NCI-H1436 (cell line): ENCODE measurements around the gene ACOXL.
"Not testable (repeated sequence)": the region's sequence is repeated elsewhere in the genome, so short reads cannot be mapped to it uniquely, and the experiment has no call there.

Experiments
- DNase-seq: peaks from one replicate; lab custom pipeline; 2025; lab: John Stamatoyannopoulos, UW

The ACOXL gene

DNA sequence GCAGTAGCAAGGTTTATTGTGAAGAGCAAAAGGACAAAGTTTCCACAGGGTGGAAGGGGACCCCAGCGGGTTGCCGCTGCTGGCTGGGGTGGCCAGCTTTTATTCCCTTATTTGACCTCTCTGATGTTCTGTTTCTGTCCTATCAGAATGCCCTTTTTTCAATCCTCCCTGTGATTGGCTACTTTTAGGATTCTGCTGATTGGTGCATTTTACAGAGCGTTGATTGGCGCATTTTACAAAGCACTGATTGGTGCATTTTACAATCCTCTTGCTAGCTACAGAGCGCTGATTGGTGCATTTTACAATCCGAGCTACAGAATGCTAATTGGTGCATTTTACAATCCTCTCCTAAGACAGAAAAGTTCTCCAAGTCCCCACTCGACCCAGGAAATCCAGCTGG, 123.5 kb downstream of the ACOXL start:
- DNase-seq, result not testable (repeated sequence)

DNA sequence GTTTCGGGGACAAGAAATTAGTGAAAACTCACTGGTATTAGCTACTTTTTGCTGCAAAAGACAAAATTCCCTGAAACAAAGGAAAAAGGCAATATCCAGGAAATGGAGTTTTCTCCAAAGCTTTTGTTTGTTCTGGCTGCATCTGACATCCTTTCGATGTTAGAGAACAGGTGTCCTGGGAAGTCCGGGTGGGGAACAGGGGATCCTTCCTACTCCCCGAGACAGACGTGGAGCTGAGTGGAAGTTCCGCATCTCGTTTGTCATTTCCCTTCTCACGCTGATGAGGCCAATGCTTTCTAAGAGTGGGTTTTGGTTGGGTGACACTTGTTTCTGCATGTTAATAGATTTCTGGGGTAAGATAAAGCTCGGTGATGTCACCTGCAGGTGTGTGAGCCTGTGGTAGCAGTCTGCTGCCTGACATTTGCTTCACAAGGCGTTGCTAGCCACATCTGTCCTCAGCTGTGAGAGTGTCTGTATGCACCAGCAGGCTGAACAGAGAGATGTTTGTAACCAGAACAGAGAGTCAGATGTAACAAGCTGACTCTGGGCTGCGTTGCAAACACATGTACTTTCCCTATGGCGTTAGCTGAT, 125.9 kb downstream of the ACOXL start:
- DNase-seq, result no peak

DNA sequence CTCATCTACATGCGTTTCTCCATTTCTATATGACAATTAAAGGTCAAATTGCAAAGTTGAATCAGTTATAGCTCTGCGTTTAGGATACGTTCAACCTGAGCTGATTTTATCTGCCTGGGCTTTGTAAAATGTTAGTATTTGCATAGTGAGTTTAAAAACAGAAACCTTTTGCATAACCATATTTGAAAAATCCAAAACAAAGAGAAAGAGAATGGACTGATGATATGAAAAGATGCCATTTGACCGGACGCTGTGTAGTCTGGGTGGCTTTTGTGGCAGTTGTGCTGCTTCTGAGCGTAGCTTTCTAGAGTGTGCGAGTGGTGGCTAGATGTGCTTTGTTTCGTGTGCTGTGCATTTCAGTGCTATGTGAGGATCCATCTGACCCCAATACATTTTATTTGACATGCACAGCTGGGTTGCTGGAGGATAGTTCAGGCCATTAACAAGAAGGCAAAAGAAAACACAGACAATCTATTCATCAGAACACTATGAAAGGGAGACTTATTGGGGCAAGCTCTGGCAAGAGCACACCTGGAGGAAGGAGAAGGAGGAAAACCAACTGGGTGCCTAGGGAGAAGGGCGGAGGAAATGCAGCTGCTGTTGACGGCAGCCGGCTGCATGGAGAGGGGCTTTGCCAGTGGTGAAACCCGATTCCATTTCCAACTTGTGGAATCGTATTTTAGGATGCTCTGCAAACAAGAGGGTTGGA, 126.8 kb downstream of the ACOXL start:
- DNase-seq, result no peak

DNA sequence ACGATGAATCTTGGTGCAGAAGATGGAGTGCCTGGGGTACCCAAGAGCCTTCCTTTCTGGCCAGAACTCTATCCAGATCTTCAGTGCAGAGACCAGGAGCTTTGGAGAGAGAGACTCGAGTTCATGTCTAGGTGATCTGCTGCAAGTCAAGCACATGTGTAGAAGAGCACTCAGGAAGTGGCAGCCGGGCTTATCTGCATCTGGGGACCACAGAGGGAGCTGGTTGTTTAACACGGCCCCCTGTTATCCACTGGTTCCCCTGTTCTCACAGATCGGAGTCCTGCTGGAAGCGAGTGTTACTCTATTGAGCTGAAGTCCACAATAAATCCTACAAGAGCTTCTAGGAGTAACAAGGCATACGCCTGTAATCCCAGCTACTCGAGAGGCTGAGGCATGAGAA, 128.3 kb downstream of the ACOXL start:
- DNase-seq, result no peak

DNA sequence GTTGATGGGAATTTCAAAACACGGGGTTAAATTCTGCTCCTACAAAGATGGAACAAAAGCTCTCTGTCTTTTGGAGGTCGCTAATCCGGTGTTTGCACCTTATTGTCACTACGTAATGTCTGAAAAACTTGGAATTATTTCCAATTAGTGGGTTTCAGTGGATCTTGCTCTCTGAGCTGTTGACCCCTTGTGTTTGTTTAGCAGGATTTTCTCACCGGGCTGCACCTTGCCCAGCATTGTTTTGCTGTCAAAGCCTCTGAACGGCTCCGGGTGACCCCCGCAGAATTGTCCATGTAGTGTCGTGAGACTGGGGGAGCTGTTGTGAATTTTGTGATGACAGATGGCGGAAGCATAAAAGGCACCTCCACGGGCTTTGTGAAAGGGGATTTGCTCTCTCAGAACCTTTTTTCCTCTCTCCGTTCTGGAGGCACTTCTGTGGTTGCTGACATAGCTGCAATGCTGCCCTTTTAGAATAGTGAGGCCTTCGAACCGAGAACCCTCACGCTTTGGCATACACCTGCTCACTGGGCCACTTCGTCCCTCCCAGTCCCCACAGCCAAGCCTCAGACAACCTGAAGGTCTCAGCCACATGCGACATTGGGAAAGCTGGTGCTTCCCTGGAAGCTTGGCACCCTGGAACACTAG, 129.4 kb downstream of the ACOXL start:
- DNase-seq, result no peak

DNA sequence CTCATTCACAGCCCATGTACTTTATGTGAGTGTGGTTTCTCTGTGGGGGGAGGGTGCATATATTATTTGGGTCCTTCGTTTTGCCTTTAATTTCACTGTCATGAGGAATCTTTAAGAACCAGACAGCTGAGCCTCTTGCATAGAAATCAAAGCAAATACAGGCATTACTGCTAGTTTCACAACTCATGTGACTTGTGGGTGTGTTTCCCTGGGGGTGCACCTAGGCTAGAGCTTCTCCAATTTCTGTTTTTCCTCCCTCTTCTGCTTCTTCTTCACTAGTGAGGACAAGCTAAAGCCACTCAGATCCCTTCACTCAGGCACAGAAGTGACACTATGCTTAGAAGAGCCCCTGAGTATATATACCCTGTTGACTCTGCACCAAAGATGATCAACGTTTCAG, 131.4 kb downstream of the ACOXL start:
- DNase-seq, result no peak

DNA sequence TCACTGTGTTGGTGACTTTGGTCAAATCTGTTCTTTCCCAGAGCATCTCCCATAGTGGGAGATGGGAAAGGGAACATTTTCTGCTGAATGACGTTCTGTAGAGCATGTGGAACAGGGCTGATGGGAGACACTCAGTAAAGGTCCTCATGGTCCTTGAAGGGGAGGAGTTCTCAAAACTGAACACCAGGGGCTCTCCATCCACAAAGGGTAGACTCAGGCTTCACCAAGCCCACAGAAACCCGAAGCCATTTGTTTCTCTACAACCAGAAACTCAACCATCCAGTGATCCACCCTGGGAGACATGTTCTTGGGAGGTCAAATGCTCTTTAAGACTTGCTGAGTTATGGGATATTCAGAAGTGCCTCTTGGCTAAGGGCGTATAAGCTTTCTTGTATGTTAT, 131.8 kb downstream of the ACOXL start:
- DNase-seq, result no peak

DNA sequence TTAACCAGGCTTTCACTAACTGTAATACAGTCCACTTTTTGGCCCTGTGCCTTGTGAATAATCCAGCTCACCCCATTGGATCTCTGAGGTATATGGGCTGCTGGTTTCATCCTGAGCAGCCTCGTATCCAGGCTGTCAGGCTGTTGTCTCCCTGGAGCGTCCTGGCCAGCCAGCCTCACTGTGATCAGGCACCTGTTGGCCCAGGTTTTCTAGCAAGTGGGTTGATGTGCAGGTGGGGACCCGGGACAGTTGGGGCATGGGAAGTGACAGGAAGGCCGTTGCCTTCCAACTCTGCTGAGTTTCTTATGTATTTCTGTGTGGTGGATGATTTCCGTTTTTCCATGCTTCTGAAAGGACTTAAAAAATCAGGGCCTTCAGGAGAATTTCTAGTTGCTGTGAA, 132.4 kb downstream of the ACOXL start:
- no peak for DNase-seq

DNA sequence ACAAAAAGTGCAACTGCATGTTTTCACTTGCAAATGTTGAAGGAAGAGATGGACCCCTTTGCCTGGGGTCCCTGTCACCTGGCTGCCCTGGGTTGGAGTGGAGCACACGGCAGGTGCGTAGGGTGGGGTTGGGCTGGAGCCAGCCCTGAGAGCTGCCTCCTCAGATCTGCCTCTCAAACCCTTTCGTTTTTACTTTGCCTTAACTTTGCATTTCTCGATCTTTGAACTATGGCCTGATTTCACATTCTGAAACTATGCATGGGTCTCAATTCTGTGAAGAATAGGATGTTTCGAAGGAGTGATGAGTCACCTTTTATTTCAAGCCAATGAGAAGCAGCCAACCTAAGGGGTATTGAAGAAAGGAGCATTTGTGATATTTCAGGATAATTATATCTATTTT, 132.8 kb downstream of the ACOXL start:
- DNase-seq, result no peak

DNA sequence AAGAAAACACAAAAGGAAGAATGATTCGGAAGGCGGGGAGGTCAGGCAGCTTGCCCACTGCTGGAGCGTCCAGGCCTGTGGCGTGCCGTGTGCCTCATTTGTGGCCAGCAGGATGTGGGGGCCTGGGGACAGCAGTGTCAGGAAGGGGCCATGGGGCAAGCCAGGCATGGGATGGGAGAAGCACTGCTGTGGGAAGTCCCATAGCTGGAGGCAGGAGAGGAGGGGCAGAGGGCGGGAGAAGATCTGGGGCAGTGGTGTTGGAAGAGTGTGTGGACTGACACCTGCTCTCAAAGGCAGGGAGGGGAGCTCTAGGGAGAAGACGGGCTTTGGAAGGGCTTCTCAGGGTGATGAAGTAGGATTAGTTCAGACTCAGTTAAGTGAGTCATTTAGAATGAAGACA, 133.7 kb downstream of the ACOXL start:
- no peak for DNase-seq

DNA sequence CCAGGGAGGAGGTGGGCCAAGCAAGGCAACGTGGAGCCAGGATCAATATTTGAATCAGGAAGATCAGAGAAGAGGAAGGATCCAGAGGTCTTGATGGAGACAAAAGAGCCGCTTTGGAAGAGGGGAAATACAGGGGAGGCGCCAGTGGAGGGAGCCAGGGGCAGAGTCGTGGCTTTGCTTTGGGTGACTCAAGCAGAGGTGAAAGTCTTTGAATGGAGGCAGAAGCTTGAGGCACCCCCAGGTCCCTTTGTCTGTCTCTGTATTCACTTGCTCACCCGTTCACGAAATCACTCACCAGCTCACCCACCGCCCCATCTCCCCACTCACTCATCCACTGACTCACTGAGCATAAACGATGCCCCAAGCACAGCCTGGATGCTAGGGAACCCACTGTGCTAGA, 134.1 kb downstream of the ACOXL start:
- DNase-seq, result no peak

DNA sequence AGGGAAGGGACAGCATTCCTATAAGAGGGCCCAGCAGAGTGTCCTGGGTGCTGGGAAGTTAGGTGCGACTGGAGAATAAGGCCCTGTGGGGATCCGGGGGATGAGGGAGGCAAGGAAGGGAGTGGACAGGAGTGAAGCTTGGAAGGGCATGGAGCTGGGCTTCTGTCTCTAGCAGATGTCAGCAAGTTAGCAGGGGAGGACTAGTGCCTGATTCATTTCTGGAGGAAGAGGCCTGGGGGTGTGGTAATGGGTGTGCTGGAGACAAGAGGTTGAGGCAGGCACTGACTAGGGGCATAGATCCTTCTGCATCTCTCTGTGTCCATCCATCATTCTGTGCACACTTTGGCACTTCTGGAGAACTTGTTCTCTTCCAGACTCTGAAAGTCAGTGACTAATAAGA, 134.7 kb downstream of the ACOXL start:
- DNase-seq, result no peak

DNA sequence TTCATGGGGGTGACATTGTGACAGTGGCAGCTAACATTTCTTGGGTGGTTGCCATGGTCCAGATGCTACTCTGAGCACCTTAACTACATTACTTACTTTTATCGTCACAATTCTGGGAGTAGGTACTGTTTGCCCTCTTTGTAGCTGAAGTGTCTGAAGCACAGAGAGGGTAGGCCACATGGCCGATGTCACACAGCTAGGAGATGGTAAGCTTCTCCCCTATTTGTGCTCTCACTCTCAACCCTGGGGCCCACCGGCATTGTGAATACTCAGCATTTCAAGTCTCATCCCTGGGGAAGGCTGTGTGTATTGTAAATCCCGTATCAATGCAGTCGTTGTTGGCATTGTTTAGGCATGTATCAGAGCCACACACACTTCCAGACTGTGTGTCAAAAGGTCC, 136.6 kb downstream of the ACOXL start:
- DNase-seq, result no peak

DNA sequence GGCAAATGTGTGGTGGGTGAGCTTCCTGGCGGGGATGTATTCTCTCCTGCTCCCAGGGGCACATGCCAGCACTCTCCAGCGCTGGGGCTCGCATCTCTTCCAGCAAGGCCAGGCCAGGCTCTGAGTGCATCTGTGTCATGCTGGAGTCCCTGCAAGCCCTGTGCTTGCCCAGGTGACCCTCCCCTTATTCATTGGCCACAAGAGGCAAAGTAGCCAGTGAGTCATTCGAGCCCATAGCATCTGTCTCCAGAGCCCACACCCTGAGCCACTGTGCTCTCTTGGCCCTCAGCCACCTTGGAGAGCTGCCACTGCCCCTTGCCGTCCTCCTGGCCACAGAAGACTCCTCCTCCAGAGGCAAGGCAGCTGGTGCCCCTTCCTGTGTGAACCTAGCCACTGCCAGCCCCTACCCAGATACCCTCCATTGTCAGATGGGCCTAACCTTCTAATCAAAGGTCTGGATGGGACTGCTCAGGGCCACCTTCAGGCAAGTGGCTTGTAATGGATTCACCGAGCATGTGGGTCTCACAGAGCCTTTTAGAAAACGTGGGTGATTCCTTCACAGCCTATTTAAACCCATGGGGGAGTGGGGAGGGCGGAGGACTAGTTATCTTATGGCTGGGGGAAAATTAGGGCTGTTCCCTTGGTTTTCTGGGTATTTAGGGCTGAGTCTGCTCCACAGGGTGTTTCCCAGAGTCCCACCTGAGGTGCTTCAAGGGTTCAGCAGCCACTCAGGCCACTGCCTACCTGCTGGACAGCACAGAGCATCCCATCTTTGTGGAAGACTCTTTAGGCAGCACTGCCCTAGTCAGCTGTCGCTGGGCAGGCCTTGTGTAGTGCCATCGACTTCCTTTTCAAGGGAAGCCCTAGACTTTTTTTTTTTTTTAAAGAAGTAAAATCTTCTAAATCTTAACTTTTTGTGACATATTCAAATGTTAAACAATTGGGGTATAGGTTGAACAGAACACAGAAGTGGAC, 137.4 kb downstream of the ACOXL start:
- no peak for DNase-seq

DNA sequence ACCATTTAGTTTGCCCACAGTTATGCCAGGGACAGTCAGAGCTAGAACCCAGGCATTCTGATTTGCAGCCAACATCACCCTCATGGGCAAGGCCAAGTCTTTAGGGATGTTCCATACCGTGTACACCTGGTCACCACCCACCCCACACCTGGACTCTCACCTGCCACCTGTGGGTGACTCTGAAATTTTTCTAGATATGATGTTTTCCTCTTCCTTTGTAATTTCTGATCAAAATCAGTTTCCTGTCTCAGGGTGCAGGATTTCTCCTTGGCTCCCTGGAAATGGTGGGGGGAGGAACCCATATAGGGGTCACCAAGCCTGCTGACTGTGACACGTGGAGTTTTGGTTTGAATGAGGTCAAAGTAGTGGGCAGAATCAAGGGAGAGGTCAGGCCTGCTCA, 138.2 kb downstream of the ACOXL start:
- no peak for DNase-seq

DNA sequence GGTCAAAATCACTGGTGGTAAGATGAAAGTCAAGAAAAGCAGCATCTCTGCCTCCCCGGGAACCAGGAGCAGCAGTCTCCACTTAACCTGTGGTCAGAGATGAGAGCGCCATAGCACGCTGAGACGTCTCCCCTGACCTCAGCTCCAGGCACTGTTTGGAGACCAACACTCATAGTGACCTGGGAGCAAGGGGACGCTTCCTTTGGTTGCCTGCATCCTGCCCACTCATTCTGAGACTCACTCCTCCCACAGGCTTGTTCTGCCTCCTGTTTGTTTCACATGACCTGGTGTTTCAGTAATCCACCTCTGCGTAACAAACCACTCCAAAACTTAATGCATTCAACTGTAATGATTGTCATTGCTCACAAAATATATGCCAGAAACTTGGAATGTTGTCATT, 139.3 kb downstream of the ACOXL start:
- DNase-seq, result no peak

DNA sequence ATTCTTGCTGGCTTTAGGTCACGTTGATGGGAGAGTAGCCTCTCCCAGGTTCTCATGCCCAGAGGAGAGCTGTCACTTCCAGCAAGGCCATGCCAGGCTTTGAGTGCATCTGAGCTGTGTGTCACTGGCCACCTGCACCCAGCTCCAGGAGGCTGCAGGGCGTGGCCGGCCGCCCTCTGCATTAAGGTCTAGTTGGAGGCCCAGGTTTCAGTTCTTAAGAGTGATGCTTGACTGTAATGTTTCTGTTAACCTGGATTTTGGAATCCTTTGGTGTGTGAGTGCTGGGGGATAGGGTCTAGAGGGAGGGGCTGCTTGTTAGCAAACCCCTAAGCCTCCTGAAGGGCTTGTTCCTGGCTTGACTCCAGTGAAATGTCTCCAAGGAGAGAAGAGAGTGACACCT, 140.1 kb downstream of the ACOXL start:
- no peak for DNase-seq

DNA sequence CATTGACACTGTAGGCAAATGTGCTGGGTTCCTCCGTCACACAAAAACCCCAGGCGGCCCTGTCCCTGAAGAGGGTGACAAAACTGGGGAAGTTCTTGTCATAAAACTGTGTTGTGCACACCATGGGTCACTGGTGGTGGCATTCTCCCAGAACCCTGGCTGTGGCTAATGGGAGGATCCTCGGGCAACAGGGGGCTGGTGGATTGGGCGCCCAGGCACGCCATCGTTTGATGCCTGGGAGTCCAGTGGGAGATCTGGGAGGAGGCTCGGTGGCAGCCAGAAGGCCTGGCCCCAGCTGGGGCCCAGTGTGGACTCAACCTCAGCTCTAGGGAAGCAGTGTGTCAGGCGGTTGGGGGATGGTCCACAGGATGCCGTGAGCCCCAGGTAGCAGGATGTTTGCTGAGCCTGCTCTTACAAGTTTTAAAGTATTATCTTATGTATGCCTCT, 140.7 kb downstream of the ACOXL start:
- DNase-seq, result no peak

DNA sequence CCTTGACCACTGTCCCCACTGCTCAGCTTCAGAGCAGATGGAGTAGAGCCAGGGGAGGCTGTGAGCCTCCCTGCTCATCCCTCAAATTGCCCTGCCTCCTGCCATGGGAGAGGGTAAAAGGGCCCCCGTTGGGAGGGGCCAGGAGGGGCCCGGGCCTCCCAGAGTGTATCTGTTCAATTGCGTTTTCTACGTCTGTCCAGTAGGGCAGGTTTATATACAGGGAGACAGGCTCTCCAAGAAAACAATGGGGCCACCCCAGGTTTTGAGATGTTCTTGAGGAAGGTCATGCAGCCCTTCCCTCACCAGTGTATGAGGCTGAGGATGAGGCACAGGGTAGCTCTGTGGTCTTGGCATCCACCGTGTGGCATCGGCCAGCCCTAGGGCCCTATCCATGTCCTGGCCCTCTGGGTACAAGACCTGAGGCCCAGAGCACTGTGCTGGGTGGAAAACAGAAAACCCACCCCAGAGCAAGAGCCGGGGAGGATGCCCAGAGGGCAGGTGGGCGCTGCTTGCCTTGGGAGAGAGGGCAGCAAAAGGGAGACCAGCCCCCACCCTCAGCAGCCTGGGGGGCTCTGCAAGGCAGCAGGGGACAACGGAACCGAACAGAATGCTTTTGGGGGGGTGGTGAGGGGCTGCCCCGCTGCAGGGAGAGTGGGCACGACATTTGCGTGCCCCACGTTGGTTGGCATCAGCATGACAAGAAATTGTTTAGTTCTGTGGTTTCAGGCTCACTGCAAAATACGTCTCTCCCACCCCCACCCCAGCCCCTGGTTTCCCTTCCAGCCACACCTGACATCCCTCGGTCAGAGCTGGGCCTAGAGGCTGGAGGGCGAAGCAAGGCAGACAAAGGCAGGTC, 141.5 kb downstream of the ACOXL start:
- no peak for DNase-seq

DNA sequence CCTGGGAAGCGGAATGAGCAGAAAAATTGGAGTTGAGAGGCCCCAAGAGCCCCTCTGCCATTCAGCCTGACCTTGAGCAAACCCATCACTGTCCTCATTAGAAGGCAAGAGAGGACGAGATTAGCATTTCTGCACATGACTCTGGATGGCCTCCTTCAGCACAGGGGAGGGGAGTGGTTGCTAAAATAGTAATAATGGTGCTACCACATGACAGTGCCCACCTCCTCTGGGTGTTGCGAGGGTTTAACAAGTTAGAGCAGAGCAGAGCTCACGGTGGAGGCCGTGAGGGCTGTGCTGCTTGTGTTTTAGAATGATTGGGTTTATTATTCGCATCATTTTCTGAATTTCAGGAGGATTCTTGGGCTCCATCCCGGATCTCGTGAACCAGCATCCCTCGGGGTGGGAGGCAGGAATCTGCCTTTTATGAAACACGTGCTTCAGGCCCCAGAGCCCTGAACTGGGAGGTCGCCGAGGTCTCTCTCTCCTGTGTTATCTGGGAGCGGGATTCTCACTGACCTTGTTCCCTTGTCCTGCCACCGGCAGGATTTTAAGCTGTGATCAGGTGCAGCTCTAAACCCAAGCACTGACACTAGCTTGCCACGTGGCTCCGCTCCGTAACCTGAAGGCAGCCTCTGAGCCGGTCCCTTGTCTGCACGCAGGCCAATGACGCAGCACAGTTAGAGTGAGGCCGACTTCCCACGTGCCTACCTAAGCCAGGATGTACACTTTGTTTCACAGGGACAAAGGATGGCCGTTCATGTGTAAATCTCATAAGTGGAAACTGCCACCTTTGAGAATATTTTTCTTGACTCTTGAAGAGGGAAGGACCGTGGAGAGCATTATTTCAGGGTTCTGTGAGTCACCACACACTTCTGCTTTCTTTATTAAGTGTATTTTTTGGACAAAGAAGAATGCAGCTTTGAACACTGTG, 142.3 kb downstream of the ACOXL start:
- DNase-seq, result no peak
